Endothelial cell of umbilical vein (primary cell): Measurements from ENCODE around the gene NR1H4. TPM values are rescaled to one million over a fixed set of nuclear protein-coding genes. Genes with fewer than 3 reads are reported as not detected.

Source experiments
- BruUV-seq: library from RNA; stranded (reverse); fragments of 400-500 nt; replicated peaks from 2 replicates; lab custom pipeline; 2021; lab: Mats Ljungman, UMichigan
- CTCF ChIA-PET: fragments of 300-600, 350-600 bp; sonication (Branson Sonifier 250); formaldehyde crosslinking; loops from one replicate; lab custom pipeline; 2021; ENCODE audit warnings: antibody characterized with exemption, inconsistent platforms; lab: Charles Lee
- POLR2A ChIA-PET: fragments of 300-600, 350-600 bp; sonication (Branson Sonifier 250); formaldehyde crosslinking; loops from one replicate; lab custom pipeline; 2021; ENCODE audit warnings: antibody characterized with exemption, inconsistent platforms; lab: Charles Lee
- DNase-seq: peaks from one replicate; pipeline ENCODE4 v3.0.0-alpha.2; 2011; ENCODE audit warnings: low read depth, low spot score
- FAIRE-seq: peaks from 2 replicates; lab custom pipeline; 2011; peaks lifted over from hg19 to GRCh38; lab: Jason Lieb, UNC
- H2AFZ ChIP-seq: 2 replicates; pipeline ENCODE4 v1.6.0; 2012; ENCODE audit warnings: low read depth, low read length, control low read depth, inconsistent platforms
- H3K27ac ChIP-seq: 2 replicates; pipeline ENCODE4 v1.5.1; 2011; ENCODE audit warnings: low read depth, mild to moderate bottlenecking, control low read depth, low read length, moderate library complexity; ENCODE audit not compliant: insufficient read depth
- H3K27me3 ChIP-seq, 2 experiments: 2 replicates each; pipeline versions ENCODE4 v1.6.0 to v1.6.1; 2011; ENCODE audit warnings: low read length in 2 of 2, mixed read lengths in 1 of 2; ENCODE audit not compliant: control insufficient read depth in 2 of 2, insufficient read depth in 2 of 2
- H3K36me3 ChIP-seq, 2 experiments: 2 replicates in 1 of 2; 3 replicates in 1 of 2; pipeline ENCODE4 v1.5.1; 2011; ENCODE audit warnings: low read length in 2 of 2, mild to moderate bottlenecking in 1 of 2, moderate library complexity in 1 of 2; ENCODE audit not compliant: control insufficient read depth in 2 of 2, insufficient read depth in 2 of 2; ENCODE audit errors: extremely low read depth in 1 of 2
- H3K4me1 ChIP-seq: 3 replicates; pipeline ENCODE4 v1.5.1; 2011; ENCODE audit warnings: mild to moderate bottlenecking, low read length; ENCODE audit not compliant: control insufficient read depth, insufficient read depth; ENCODE audit errors: extremely low read depth
- H3K4me2 ChIP-seq: 2 replicates; pipeline ENCODE4 v1.6.1; 2011; ENCODE audit warnings: low read length, control low read depth, mixed read lengths; ENCODE audit not compliant: insufficient read depth
- H3K4me3 ChIP-seq, 3 experiments: fragments of 200-600 bp in 1 of 3; sonication (generic), shearing (Covaris generic) in 1 of 3; replicated peaks in 1 of 3; 2 replicates each; pipeline ENCODE4 v1.5.1; 2011 to 2016; ENCODE audit warnings: control low read depth in 3 of 3, low read length in 3 of 3, mild to moderate bottlenecking in 2 of 3, inconsistent platforms in 1 of 3, low read depth in 1 of 3, moderate library complexity in 1 of 3; ENCODE audit not compliant: insufficient read depth in 1 of 3
- H3K79me2 ChIP-seq: 2 replicates; pipeline ENCODE4 v1.6.0; 2012; ENCODE audit warnings: low read length, inconsistent platforms; ENCODE audit not compliant: control insufficient read depth, insufficient read depth
- H3K9ac ChIP-seq: replicated peaks from 2 replicates; pipeline ENCODE3; 2011; ENCODE audit warnings: low read length, control low read depth; ENCODE audit not compliant: insufficient read depth; ENCODE audit errors: extremely low read depth
- H3K9me1 ChIP-seq: replicated peaks from 3 replicates; pipeline ENCODE4 v1.6.0; 2011; ENCODE audit warnings: mild to moderate bottlenecking, low read length; ENCODE audit not compliant: control insufficient read depth, insufficient read depth; ENCODE audit errors: extremely low read depth
- H3K9me3 ChIP-seq: replicated peaks from 2 replicates; pipeline ENCODE4 v1.5.1; 2012; ENCODE audit warnings: low read length, inconsistent platforms; ENCODE audit not compliant: control insufficient read depth, insufficient read depth
- H4K20me1 ChIP-seq: replicated peaks from 2 replicates; pipeline ENCODE3; 2011; ENCODE audit warnings: mild to moderate bottlenecking, low read length; ENCODE audit not compliant: control insufficient read depth, insufficient read depth; ENCODE audit errors: extremely low read depth
- CTCF ChIP-seq, 2 donors: IDR thresholded peaks; 1 replicate in 1 of 2; 2 replicates in 1 of 2; pipeline ENCODE4 v1.5.1; 2011; ENCODE audit warnings: low read length in 2 of 2, mild to moderate bottlenecking in 2 of 2, moderate library complexity in 2 of 2, control low read depth in 1 of 2, inconsistent platforms in 1 of 2, low read depth in 1 of 2; ENCODE audit not compliant: insufficient read depth in 1 of 2; ENCODE audit errors: extremely low read depth in 1 of 2
- EZH2 ChIP-seq: IDR thresholded peaks from 2 replicates; pipeline ENCODE4 v1.6.1; 2012; ENCODE audit warnings: borderline replicate concordance, low read depth, mild to moderate bottlenecking, moderate library complexity, low read length, inconsistent platforms; ENCODE audit not compliant: severe bottlenecking
- FOS ChIP-seq: IDR thresholded peaks from 2 replicates; pipeline ENCODE4 v1.6.1; 2011; ENCODE audit warnings: mild to moderate bottlenecking, low read length, moderate library complexity, borderline replicate concordance; ENCODE audit not compliant: insufficient read depth
- GATA2 ChIP-seq: IDR thresholded peaks from 2 replicates; pipeline ENCODE4 v1.7.0; 2011; ENCODE audit warnings: low read depth, mild to moderate bottlenecking, moderate library complexity, mixed read lengths, low read length; ENCODE audit not compliant: insufficient read length, insufficient read depth
- JUN ChIP-seq: IDR thresholded peaks from 2 replicates; pipeline ENCODE4 v1.6.1; 2011; ENCODE audit warnings: borderline replicate concordance, low read depth; ENCODE audit not compliant: insufficient read length, insufficient read depth
- MAX ChIP-seq: IDR thresholded peaks from 2 replicates; pipeline ENCODE4 v1.6.1; 2011; ENCODE audit not compliant: insufficient read depth, insufficient read length
- MYC ChIP-seq: IDR thresholded peaks from one replicate; pipeline ENCODE4 v1.6.1; 2011; ENCODE audit warnings: mild to moderate bottlenecking, low read depth, low read length
- POLR2A ChIP-seq: IDR thresholded peaks from 2 replicates; pipeline ENCODE4 v1.6.1; 2012; ENCODE audit warnings: low read depth, mild to moderate bottlenecking, control low read depth, low read length
- POLR2AphosphoS5 ChIP-seq: IDR thresholded peaks from 2 replicates; pipeline ENCODE4 v1.6.1; 2012; ENCODE audit warnings: low read depth, mild to moderate bottlenecking, control low read depth, low read length, moderate library complexity; ENCODE audit not compliant: insufficient read depth
- dilution Hi-C: fragments of 300-500 bp; cut with MboI; formaldehyde crosslinking; loops from one replicate; pipeline ENCODE4 v1.15.0; 2019; ENCODE audit warnings: low sequenced_read_pairs; ENCODE audit not compliant: extremely low pct_ligation_motif_present
- intact Hi-C: fragments of 100-400 bp; cut with micrococcal nuclease; formaldehyde crosslinking; loops from one replicate; pipeline ENCODE4 v1.10.0; 2022
- polyA plus RNA-seq, 4 experiments: library from polyadenylated mRNA; depleted of rRNA in 3 of 4; stranded (reverse) in 3 of 4; unstranded in 1 of 4; fragments of >200 nt; gene quantifications; 2 replicates each; pipeline versions ENCODE4 v1.2.1 to v1.2.3, GENCODE V29; 2011 to 2012; ENCODE audit warnings: missing spikeins in 1 of 4
- total RNA-seq: library from RNA; stranded (reverse); gene quantifications from 2 replicates; pipeline ENCODE4 v1.2.3, GENCODE V29; 2021

NR1H4 gene
- total and polyA plus RNA-seq, 2 donors (not counting 3 experiments of a cell fraction or from before 2014, with no cell fraction given): not detected

- dilution Hi-C loops: no loop called here
- H3K79me2 ChIP-seq: no peaks in the 10 kb centered on the region
- CTCF ChIA-PET: interaction anchor here (1.3 kb wide), 1 partner anchor 250 kb away, joined by 4 read pairs; no protein-coding TSS in a partner anchor
- TF ChIP-seq CTCF (IDR thresholded peaks at IDR 0.05; ENCODE audit: extremely low read depth in 1 of 2, insufficient read depth in 1 of 2, low read depth in 1 of 2, low read length in 2 of 2) (no peak), EZH2 (no peak), MYC (no peak), GATA2 (no peak), JUN (no peak), MAX (no peak), POLR2AphosphoS5 (no peak), FOS (no peak), POLR2A (no peak)
- H4K20me1 ChIP-seq: no peaks in the 10 kb centered on the region
- H3K4me2 ChIP-seq: no peak overlapping the region
- no peak overlapping the region for H2AFZ ChIP-seq
- BruUV-seq: no TSS peak
- intact Hi-C loops: no loop called here
- no peaks in the 10 kb centered on the region for H3K4me1 ChIP-seq
- H3K9me3 ChIP-seq: no peaks in the 10 kb centered on the region
- no peak for DNase-seq
- H3K9me1 ChIP-seq: no peaks in the 10 kb centered on the region
- H3K4me3 ChIP-seq: no peak overlapping the region
- no peak overlapping the region for H3K9ac ChIP-seq
- no peak for FAIRE-seq
- POLR2A ChIA-PET: no interaction called here
- no peak overlapping the region for H3K27ac ChIP-seq
- H3K27me3 ChIP-seq: no peaks in the 10 kb centered on the region
- no peaks in the 10 kb centered on the region for H3K36me3 ChIP-seq
These were observed 10.7 kb downstream of the NR1H4 start for GRCh38 chr12:100484183-100484886.
